CD4-positive, alpha-beta T cell treated with Interleukin-17A for 4 hours (primary cell): ENCODE data around the gene GAB1.

ENCODE experiments used
- DNase-seq: peaks from one replicate; pipeline ENCODE4 v3.0.0-alpha.2; 2020; ENCODE audit warnings: mixed read lengths

GAB1 gene

GRCh38 chr4:143424276-143424675 is 87.6 kb downstream of the GAB1 start:
- no peak for DNase-seq

- DNase-seq = no peak
Measured at GRCh38 chr4:143431526-143432257, 95.0 kb downstream of the GAB1 start.

DNA sequence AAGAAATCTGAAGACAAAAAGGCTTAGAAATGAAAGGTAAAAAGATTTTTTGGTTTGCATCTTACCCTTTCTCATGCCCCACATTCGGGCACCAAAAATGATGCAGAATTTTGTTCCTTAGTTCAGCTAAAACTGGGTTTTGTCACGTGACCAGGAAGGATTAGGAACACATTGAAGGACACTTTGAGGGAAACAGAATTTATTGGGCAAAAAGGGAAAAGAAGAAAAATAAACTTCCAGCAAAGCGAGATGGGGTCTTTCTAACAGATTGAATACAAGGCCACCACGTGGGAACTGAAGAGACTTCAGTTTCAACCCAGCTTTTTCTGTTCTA is 95.5 kb downstream of the GAB1 start:
- no peak for DNase-seq

DNA sequence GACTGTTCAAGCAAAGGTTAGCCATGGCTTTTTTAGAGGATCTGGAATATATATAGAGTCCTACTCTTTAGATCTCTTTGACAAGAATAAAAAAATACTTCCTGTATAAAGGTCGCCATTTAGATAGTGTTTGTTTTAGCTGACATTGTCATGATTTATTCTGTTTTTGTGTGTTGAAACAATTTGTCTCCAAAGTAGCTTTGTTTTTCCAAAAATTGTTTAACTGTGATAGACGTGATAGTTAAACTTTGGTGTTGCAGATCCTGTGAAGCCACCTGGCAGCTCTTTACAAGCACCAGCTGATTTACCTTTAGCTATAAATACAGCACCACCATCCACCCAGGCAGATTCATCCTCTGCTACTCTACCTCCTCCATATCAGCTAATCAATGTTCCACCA is 96.6 kb downstream of the GAB1 start:
- DNase-seq = no peak

GRCh38 chr4:143435955-143436354 is 99.3 kb downstream of the GAB1 start:
- no peak for DNase-seq

- no peak for DNase-seq
Measured at GRCh38 chr4:143437476-143437875, 100.8 kb downstream of the GAB1 start.

- DNase-seq = no peak
Measured at GRCh38 chr4:143437937-143438336, 101.3 kb downstream of the GAB1 start.

DNA sequence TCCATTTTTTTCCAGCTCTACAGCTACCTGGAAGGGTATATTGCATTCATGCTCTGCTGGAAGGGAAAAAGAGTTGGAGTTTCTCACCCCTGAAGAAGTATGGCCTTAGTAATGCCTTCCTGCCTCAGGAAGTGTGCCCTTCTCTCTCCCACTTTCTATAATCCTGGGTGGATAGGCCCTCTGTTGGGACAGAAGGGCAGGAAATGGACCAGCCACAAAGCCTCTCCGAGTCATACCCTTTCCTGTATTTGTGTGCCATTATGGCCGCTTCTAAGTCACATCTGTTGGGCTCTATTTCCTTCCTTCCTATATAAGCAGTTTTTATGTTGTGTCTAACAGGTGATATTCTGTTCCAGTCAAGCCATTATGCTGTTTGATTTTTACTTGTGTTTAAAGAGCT is 102.0 kb downstream of the GAB1 start:
- no peak for DNase-seq

DNA sequence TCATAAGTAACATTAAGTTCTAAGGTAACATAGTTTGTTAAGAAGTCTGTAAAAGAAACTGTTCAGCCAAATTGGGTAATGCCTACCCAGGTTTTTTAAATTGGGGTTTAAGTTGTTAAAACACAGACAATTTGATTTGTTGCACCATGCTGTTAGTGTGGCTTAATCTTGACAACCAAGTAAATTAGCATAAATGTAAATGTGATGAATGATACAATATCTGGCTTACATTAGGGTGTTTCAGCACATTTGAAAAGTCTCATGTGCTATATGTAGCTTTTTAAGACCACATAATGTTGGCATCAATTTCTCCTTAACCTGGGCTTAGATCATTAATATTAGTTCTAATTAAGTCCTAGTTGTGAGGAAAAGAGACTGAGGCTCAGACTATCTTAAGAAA is 104.4 kb downstream of the GAB1 start:
- DNase-seq = no peak

GRCh38 chr4:143441678-143442077 is 105.0 kb downstream of the GAB1 start:
- DNase-seq = no peak

- no peak for DNase-seq
Measured at GRCh38 chr4:143443728-143444127, 107.1 kb downstream of the GAB1 start.

DNA sequence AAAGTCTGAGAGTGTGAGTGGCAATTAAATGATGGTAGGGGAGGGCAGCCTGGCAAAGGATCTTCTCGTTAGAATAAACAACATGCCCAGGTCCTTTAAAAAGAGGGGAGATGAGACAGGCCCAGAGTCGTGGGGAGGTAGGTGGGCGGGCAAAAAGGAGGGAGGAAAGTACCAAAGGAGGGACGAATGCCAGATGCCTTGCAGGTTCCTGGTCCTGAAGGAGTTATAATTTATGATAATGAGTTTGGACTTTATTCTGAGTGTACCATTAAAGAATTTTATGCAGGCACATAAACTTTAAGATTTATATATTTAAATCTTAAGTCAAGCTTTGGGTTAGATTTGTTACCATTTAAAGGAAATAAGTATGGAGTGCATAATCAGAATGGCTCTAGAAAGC is 114.5 kb downstream of the GAB1 start:
- no peak for DNase-seq

DNA sequence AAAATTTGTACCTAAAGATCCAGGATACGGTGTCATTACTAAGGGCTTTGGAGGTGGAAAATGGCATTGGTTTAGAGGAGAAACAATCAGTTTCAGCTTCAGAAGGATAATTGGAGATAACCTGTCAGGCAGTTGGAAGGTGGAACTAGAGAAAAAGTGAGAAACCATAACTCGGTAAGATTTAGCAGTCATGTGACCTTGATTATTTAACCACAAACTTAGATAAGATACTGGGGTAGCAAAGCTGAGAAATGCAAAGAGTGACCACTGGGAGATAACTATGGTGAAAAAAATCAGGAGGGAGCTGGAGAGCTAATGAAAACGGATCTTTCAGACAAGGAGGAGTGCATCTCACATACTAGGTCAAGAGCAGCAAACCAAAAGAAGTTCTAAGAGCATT is 118.5 kb downstream of the GAB1 start:
- no peak for DNase-seq

DNA sequence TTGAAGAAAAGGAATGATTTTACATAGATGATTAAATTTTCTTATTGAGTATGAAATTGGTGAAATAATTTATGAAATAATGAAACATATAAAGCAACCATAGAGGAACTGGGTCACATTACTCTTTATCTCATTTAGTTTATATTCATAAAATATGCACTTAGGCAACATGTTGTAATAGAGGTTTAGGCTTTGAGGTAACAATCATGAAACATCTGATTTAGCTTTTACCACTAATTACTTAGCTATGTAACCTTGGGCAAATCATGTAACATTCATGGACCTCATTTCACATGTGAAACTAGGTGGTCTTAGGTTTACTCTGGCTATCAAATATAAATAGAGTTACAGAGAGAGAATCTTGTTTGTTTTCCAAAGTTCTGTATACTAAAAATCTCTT is 122.3 kb downstream of the GAB1 start:
- DNase-seq = no peak

GRCh38 chr4:143473334-143474126 is 136.9 kb downstream of the GAB1 start:
- DNase-seq = no peak

DNA sequence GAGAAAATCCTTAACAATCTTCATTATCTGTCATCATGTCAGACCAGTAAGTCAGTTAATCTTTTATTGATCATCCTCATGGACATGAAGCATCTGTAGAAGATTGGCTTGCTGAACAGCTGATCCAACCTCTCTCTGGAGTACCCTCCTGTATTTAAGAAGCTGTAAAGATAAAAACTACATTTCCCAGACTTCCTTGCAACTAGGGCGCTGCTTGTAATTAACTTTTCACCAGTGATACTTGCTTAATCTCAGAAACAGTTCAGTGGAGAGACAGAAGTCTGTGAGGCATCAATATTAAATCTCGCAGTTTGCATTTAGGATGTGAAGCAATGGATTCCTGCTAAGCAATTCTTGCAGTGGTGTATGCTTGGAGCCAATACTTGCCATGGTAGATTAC is 140.8 kb downstream of the GAB1 start:
- DNase-seq = no peak

DNA sequence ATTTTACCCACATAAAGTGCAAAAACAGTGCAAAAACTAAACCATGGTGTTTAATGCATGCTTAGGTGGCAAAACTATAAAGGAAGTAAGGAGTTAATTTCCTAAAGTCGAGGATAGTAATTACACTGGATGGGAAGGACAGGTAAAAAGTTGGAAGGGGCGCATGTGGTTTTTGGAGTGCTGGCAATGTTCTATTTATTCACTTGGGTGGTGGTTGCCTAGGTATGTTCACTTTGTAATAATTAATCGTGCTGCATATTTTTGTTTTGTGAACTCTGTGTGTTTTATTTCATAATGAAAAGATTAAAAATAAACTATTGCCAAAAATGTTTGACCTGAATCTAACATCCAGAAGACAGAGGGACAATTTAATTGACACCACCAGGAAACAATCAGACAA is 144.7 kb downstream of the GAB1 start:
- DNase-seq = no peak

- no peak for DNase-seq
Measured at GRCh38 chr4:143482840-143483239, 146.2 kb downstream of the GAB1 start.

- no peak for DNase-seq
Measured at GRCh38 chr4:143486314-143486713, 149.6 kb downstream of the GAB1 start.

DNA sequence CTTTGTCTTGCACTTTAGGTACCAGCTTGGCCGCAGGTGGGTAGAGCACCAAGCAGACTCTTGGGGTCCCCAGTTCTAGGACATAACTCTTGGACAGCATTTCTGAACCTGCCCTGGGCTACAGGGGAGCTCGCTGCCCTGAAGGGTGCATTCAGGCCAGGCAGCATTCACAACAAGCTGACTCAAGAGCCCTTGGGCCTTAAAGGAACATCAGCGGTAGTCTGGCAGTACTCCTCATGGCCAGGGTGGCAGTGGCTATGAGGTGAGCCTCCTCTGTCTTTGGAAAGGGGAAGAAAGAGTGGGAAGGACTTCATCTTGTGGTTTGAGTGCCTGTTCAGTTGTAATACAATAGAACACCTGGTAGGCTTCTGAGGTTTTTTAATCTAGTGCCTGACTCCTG is 152.0 kb downstream of the GAB1 start:
- DNase-seq = no peak

DNA sequence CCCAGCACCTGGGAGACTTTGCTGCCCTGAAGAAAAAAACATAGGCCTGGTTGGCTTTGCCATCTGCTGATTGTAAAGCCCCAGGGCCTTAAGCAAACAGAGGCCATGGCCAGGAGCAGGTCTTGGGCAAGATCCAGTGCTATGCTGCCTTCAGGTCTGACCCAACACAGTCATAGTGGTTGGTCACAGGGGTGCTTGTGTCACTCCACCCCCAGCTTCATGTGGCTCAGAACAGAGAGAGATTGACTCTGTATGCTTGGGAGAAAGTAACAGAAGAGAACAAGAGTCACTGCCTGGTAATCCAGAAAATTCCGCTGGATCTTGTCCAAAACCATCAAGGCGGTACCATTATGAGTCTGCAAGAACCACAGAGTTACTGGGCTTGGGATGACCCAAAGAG is 152.4 kb downstream of the GAB1 start:
- DNase-seq = no peak

GRCh38 chr4:143498021-143498420 is 161.3 kb downstream of the GAB1 start:
- DNase-seq = no peak

DNA sequence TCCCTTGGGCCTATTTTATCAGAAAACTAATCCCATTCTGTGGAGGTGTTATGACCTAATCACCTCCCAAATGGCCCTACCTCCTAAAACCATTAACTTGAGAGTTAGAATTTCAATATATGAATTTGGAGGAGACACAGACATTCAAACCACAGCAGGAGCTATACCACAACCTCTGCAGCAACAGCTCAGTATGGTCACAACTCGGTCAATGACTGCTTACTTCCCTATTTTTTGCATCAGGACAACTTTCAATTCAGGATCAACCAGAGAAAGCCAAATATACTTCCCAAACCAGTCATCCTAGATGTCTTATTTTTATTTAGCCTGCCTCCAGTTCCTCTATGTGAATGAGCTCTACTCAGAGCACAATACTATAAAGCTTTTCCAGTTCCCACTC is 165.6 kb downstream of the GAB1 start:
- no peak for DNase-seq

DNA sequence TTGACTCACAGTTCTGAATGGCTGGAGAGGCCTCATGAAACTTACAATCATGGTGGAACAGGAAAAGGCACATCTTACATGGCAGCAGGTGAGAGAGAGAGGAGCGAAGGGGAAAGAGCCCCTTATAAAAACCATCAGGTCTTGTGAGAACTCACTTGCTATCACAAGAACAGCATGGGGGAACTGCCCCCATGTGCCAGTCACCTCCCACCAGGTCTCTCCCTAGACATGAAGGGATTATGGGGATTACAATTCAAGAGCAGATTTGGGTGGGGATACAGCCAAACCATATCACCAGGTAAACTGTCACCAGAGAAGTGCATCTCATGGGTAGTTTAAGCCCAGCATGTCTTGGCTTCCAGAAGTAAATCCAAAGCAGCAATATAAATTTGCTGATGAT is 169.4 kb downstream of the GAB1 start:
- DNase-seq = no peak

- DNase-seq = no peak
Measured at GRCh38 chr4:143511906-143512305, 175.2 kb downstream of the GAB1 start.
